ENCODE measurements around the gene TUBB2A.

TUBB2A gene

DNA sequence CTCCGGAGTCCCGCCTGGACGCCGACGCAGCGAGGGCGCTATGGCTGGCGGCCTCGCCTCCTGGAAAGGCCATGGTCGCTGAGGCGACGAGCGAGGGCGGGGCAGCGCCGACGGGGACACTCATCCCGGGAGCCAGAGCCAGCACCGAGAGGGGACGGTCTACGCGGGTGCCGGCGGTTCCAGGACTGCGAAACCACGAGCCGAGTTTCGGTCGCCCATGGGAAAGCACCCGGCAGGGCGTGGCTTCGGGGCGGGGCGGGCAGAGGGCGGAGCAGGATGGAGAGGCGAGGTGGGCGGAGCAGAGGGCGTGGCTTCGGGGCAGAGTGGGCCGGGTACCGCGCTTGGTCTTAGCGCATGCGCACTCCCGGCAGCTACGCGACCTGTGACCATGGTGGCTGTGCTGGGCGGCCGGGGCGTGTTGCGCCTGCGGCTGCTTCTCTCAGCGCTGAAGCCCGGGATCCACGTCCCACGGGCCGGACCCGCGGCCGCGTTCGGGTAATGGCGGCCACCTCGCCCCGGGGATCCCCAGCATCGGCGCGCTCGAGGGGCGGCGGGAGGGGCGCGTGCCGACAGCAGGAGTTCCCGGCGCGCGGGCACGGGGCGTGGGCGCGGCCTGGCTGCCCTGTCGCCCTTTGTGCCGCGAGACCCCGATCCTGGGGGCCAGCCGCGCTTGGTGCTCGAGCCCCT, 38.8 kb downstream of the TUBB2A start, which contains the start of gene BPHL:
Gene BPHL, plus strand, starts transcription at position 359 of the 687 bp plus-strand sequence. Its CDS starts 30 bp downstream, at position 389.
- peak; percentile 93 for DNase-seq

DNA sequence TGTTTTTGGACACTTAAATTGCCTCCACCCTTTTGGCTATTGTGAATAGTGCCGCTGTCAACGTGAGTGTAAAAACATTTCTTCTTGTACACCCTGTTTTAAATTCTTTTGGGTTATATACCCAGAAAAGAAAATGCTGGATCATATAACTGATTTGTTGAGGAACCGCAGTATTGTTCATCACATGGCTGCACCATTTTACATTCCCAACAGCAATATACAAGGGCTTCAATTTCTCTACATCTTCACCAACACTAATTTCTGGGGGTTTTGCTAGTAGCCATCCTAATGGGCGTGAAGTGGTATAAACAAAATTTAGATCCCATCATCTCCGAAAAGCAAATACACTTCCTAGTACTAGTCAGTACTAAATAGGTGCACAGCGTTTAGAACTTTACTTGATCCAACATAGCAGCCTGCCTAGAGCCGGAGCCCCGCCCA, 39.4 kb downstream of the TUBB2A start:
- no peak for DNase-seq

DNA sequence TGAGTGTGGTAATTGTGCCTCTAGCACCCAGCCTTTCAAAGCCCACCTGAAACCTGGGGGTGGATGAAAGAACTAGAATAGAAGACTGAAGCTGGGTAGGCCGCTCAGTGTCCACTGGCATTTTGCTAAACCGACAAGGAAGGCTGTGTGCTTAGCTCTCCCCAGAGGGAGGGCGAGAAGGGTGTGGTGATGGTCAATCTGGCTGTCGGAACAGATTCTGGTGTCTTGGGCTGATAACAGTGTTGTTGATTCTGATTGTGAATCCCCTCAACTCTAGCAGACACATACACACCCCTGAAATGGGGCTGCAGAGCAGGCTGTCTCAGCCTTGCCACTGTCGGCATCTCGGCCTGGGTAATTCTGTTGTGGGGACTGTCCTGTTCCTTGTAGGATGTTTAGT, 43.0 kb downstream of the TUBB2A start:
- DNase-seq = no peak

DNA sequence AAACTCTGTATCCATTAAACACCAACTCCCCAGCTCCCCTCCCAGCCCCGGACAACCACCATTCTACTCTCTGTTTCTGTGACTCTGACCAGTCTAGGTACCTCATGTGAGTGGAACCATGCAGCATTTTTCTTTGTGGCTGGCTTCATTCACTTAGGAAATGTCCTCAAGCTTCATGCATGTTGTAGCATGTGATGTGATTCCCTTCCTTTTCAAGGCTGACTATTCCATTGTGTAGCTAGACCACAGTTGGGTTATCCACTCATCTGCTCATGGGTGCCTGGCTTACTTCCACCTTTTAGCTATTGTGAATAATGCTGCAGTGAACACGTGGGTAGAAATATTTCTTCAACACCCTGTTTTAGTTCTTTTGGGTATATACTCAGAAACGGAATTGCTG, 47.6 kb downstream of the TUBB2A start:
- no peak for DNase-seq

DNA sequence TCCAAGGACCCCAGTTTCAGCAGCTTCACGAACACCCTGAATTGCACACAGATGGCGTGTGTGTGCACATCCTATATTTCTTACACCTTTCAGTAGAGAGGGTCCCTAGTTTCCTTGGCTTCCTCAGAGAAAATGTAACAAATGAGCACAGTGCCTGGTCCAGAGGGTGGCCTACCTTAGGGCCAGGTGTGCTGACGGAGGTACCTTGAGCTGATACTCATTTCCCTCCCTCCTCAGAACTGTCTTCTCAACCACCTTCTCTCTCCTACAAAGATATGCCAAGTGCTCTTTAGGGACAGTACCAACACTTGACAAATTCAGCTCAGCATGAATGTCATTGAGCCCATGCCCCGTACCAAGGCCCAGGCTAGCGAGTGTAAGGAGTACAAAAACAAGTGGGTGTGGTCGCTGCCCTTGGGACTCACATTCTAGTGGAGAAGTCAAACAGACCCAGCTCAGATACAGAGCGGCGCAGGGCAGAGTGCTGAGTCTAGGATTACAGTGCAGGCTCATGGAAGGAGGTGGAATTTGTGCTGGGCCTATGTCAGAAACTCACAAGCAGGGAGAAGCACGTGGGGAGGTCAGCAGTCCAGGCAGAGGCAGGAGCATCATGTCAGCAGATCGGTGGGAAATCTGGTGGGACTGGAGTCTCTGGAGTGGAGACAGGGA, 48.5 kb downstream of the TUBB2A start:
- DNase-seq = no peak

Measured in fibroblast of skin of scalp (primary cell).